SK-N-SH (cell line): ENCODE data around the gene CALU. TPM values are rescaled to one million over a fixed set of nuclear protein-coding genes. Genes with fewer than 3 reads are reported as not detected.

Experiments used
- CTCF ChIA-PET: fragments of 300-600, 350-600 bp; formaldehyde crosslinking; extraction: SDS; loops from one replicate; lab custom pipeline; 2021; lab: Yijun Ruan, JAX
- POLR2A ChIA-PET: fragments of 350-600 bp; sonication (Branson Sonifier 250); formaldehyde crosslinking; extraction: SDS; loops from one replicate; lab custom pipeline; 2020; ENCODE audit warnings: antibody characterized with exemption, inconsistent platforms; lab: Yijun Ruan, JAX
- DNase-seq: peaks from one replicate; pipeline ENCODE4 v3.0.0; 2012
- H2AFZ ChIP-seq: fragments of 200-600 bp; sonication (generic); 2 replicates; pipeline ENCODE4 v1.8.1; 2016; ENCODE audit warnings: antibody characterized with exemption, mild to moderate bottlenecking, low read depth
- H3F3A ChIP-seq: fragments of 200-600 bp; sonication (generic); replicated peaks from 2 replicates; pipeline ENCODE3; 2016; ENCODE audit warnings: antibody characterized with exemption, mild to moderate bottlenecking; ENCODE audit not compliant: insufficient read depth
- H3K27ac ChIP-seq, 2 experiments: fragments of 200-500 bp in 1 of 2; fragments of 200-600 bp in 1 of 2; sonication (Bioruptor generic) in 1 of 2; sonication (generic), shearing (Covaris generic) in 1 of 2; 2 replicates each; pipeline versions ENCODE4 v1.5.1 to v1.6.1; 2014 to 2016; ENCODE audit warnings: low read depth in 2 of 2, inconsistent platforms in 1 of 2, low read length in 1 of 2, mild to moderate bottlenecking in 1 of 2, mixed read lengths in 1 of 2
- H3K27me3 ChIP-seq: fragments of 200-600 bp; sonication (generic), shearing (Covaris generic); 2 replicates; pipeline ENCODE4 v1.6.1; 2016; ENCODE audit warnings: mixed run types; ENCODE audit not compliant: insufficient read depth
- H3K36me3 ChIP-seq, 2 experiments: fragments of 200-500 bp in 1 of 2; fragments of 200-600 bp in 1 of 2; sonication (Bioruptor generic) in 1 of 2; sonication (generic) in 1 of 2; replicated peaks in 1 of 2; 2 replicates each; pipeline versions ENCODE3 to v1.5.1; 2014 to 2016; ENCODE audit warnings: low read length in 1 of 2, mild to moderate bottlenecking in 1 of 2; ENCODE audit not compliant: insufficient read depth in 2 of 2, control insufficient read depth in 1 of 2
- H3K4me1 ChIP-seq, 2 experiments: fragments of 200-500 bp in 1 of 2; fragments of 200-600 bp in 1 of 2; sonication (Bioruptor generic) in 1 of 2; sonication (generic), shearing (Covaris generic) in 1 of 2; 2 replicates each; pipeline versions ENCODE4 v1.5.1 to v1.6.1; 2014 to 2016; ENCODE audit warnings: low read depth in 1 of 2, low read length in 1 of 2, mixed run types in 1 of 2; ENCODE audit not compliant: insufficient read depth in 2 of 2, control insufficient read depth in 1 of 2
- H3K4me2 ChIP-seq: fragments of 200-600 bp; sonication (generic), shearing (Covaris generic); 2 replicates; pipeline ENCODE4 v1.6.1; 2017; ENCODE audit warnings: mixed run types
- H3K4me3 ChIP-seq, 2 experiments: fragments of 200-500 bp in 1 of 2; fragments of 200-600 bp in 1 of 2; sonication (Bioruptor generic) in 1 of 2; sonication (generic), shearing (Covaris generic) in 1 of 2; 2 replicates each; pipeline versions ENCODE4 v1.5.1 to v1.8.1; 2014 to 2016; ENCODE audit warnings: low read depth in 2 of 2, inconsistent platforms in 1 of 2, low read length in 1 of 2, mild to moderate bottlenecking in 1 of 2, mixed read lengths in 1 of 2, moderate library complexity in 1 of 2
- H3K79me2 ChIP-seq: fragments of 200-600 bp; sonication (generic); 2 replicates; pipeline ENCODE4 v1.8.1; 2017; ENCODE audit warnings: mild to moderate bottlenecking; ENCODE audit not compliant: insufficient read depth
- H3K9ac ChIP-seq: fragments of 200-600 bp; sonication (generic); 2 replicates; pipeline ENCODE4 v1.6.1; 2017; ENCODE audit warnings: mixed run types
- H3K9me2 ChIP-seq: fragments of 200-600 bp; sonication (generic); 2 replicates; pipeline ENCODE4 v1.6.1; 2017; ENCODE audit warnings: mixed run types
- H3K9me3 ChIP-seq: fragments of 200-600 bp; sonication (generic); 2 replicates; pipeline ENCODE4 v1.6.1; 2017; ENCODE audit warnings: mixed run types, mild to moderate bottlenecking, moderate library complexity
- H4K20me1 ChIP-seq: fragments of 200-600 bp; sonication (generic); 2 replicates; pipeline ENCODE4 v1.6.1; 2017; ENCODE audit warnings: mild to moderate bottlenecking, mixed run types; ENCODE audit not compliant: insufficient read depth
- ELF1 ChIP-seq: IDR thresholded peaks from 2 replicates; pipeline ENCODE4 v1.4.0; 2012
- FOXJ3 ChIP-seq: sonication (generic); formaldehyde crosslinking; IDR thresholded peaks from 2 replicates; pipeline ENCODE4 v1.5.1; 2020; ENCODE audit warnings: mild to moderate bottlenecking, missing genetic modification reagents
- GABPA ChIP-seq: IDR thresholded peaks from 2 replicates; pipeline ENCODE4 v1.4.0; 2012; ENCODE audit warnings: low read depth, mild to moderate bottlenecking
- NRF1 ChIP-seq: IDR thresholded peaks from 2 replicates; pipeline ENCODE4 v1.6.1; 2012; ENCODE audit warnings: low read depth, mild to moderate bottlenecking, low read length
- RCOR1 ChIP-seq: fragments of 150-350 bp; IDR thresholded peaks from 2 replicates; pipeline ENCODE4 v1.6.1; 2017; ENCODE audit warnings: antibody characterized with exemption, low read length
- SIN3A ChIP-seq: IDR thresholded peaks from 2 replicates; pipeline ENCODE4 v1.6.1; 2012; ENCODE audit warnings: low read depth, mild to moderate bottlenecking, low read length, moderate library complexity, borderline replicate concordance
- SMC3 ChIP-seq: IDR thresholded peaks from 2 replicates; pipeline ENCODE4 v1.6.1; 2012; ENCODE audit warnings: low read depth, low read length, improper control_type of control experiment
- TEAD4 ChIP-seq: IDR thresholded peaks from 2 replicates; pipeline ENCODE4 v1.4.0; 2012; ENCODE audit warnings: mild to moderate bottlenecking, borderline replicate concordance; ENCODE audit not compliant: insufficient read depth
- WGBS: methylation state at CpG from one replicate; pipeline ENCODE4 v1.1.6; 2017; ENCODE audit warnings: low lambda C conversion rate; 5-methylcytosine and 5-hydroxymethylcytosine counted together
- polyA plus RNA-seq, 3 experiments: library from polyadenylated mRNA; depleted of rRNA; stranded (reverse); fragments of >200 nt; gene quantifications; 2 replicates each; pipeline ENCODE4 v1.2.3, GENCODE V29; 2012
- TF ChIP-seq, protein P1 (sequence below): IDR thresholded peaks from 2 replicates; pipeline ENCODE4 v1.4.0; 2012; ENCODE audit warnings: low read depth, borderline replicate concordance

CALU gene
- polyA plus RNA-seq, 1 of the 3 experiments (the other 2 are of a cell fraction), result 195 TPM

DNA sequence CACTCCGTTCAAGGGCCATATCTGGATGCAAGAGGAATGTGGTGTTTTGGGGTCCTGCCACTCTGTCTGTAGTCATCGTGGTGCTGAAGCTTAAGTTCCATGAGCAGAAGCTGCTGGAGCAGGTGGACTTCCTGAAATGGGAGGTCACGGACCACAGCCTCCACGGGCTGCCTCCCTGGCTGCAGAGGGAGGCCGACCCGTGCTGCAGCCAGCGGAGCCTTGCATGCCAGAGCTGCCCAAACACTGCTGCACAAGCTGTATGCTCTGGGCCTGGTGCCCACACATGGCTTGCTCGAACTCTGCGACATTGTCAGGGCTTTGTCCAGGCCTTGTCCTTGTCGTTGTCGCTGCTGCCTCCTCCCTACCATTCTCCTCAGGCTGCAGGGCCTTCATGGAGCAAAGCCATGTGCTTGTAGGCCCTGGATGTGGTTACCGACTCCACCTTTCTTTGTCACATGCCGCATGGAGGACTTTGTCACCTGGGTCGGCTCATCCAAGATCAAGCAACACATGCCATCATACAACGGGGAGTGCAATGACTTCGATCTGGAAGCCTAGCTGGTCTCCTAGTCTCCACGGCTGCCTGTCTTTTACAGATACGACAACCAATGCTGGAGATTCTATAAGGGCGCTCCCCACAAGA is 45.7 kb upstream of the CALU start:
- Histone ChIP-seq H3K27ac (no peak overlapping the region), H3K9ac (no peak overlapping the region), H3K27me3 (peaks cover 6% of the 10 kb centered on the region; the same call in 1 of the 2 replicates), H4K20me1 (no peaks in the 10 kb centered on the region), H3K4me2 (no peak overlapping the region), H3K36me3 (no peaks in the 10 kb centered on the region), H3F3A (peaks cover 4% of the 10 kb centered on the region), H2AFZ (no peak overlapping the region)
- CTCF ChIA-PET, result interaction anchor here (0.6 to 2.6 kb wide), 2 partner anchors 10 to 17 kb away, joined by 3 to 8 read pairs; no protein-coding TSS in a partner anchor
- TF ChIP-seq, protein P1, sequence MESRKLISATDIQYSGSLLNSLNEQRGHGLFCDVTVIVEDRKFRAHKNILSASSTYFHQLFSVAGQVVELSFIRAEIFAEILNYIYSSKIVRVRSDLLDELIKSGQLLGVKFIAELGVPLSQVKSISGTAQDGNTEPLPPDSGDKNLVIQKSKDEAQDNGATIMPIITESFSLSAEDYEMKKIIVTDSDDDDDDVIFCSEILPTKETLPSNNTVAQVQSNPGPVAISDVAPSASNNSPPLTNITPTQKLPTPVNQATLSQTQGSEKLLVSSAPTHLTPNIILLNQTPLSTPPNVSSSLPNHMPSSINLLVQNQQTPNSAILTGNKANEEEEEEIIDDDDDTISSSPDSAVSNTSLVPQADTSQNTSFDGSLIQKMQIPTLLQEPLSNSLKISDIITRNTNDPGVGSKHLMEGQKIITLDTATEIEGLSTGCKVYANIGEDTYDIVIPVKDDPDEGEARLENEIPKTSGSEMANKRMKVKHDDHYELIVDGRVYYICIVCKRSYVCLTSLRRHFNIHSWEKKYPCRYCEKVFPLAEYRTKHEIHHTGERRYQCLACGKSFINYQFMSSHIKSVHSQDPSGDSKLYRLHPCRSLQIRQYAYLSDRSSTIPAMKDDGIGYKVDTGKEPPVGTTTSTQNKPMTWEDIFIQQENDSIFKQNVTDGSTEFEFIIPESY, result no peak
- no peak for TF ChIP-seq SIN3A
- no peak for TF ChIP-seq RCOR1
- no peak for TF ChIP-seq ELF1
- TF ChIP-seq, all 33 proteins: peak for 0
- no peaks in the 10 kb centered on the region for H3K9me2 ChIP-seq
- no peak for DNase-seq
- POLR2A ChIA-PET, result no interaction called here
- no peaks in the 10 kb centered on the region; a peak in 1 of 4 replicates for H3K4me1 ChIP-seq
- H3K4me3 ChIP-seq, result no peak overlapping the region
- H3K9me3 ChIP-seq, result no peaks in the 10 kb centered on the region
- 89% methylated on average over 15 of the region's 19 CpGs for WGBS
- no peaks in the 10 kb centered on the region for H3K79me2 ChIP-seq

DNA sequence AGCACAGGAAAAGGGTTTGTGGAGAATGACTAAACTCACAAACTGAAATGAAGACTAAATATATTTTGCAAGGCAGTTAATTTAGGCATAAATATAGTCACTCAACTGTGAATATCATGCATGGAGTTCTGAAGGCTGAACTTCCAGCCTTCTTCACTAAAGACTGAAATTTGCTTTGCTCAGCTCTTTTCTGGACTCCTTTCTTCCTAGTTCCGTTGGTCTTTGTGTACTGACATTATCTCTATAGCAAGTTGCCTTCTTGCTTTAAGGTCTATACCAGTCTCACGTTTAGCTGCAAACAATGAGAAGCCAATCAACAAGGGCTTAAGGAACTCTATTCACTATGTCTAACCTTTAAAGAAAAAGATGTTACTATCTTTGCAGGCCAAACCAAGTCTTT is 44.4 kb upstream of the CALU start:
- no peaks in the 10 kb centered on the region for H3K9me2 ChIP-seq
- H3K4me2 ChIP-seq, result no peak overlapping the region
- peaks cover 6% of the 10 kb centered on the region; the same call in 1 of the 2 replicates for H3K27me3 ChIP-seq
- TF ChIP-seq SIN3A, result no peak
- no peak for TF ChIP-seq GABPA
- TF ChIP-seq TEAD4, result no peak
- no peak for TF ChIP-seq FOXJ3 (CRISPR knock-in tag)
- TF ChIP-seq NRF1, result no peak
- TF ChIP-seq SMC3, result no peak
- WGBS, result 54% methylated on average over 2 of the region's 2 CpGs
- H3F3A ChIP-seq, result peaks cover 4% of the 10 kb centered on the region
- H3K9me3 ChIP-seq, result no peaks in the 10 kb centered on the region
- ChIA-PET CTCF (interaction anchor here (1.1 kb wide), 2 partner anchors 22 to 189 kb away, joined by 3 to 5 read pairs; partner anchors contain the start of gene GARIN1A), POLR2A (no interaction called here)
- no peaks in the 10 kb centered on the region for H4K20me1 ChIP-seq
- H3K79me2 ChIP-seq, result no peaks in the 10 kb centered on the region
- no peaks in the 10 kb centered on the region; a peak in 1 of 4 replicates for H3K4me1 ChIP-seq
- no peak overlapping the region for H3K4me3 ChIP-seq
- DNase-seq, result no peak
- no peak overlapping the region for H3K27ac ChIP-seq
- H2AFZ ChIP-seq, result no peak overlapping the region
- H3K36me3 ChIP-seq, result no peaks in the 10 kb centered on the region
- H3K9ac ChIP-seq, result no peak overlapping the region
